CD4-positive, alpha-beta T cell treated with Interleukin-6 at 100 ng/mL for 8 hours (primary cell): Measurements from ENCODE around the gene SRC.

Experiments used
- DNase-seq: peaks from one replicate; pipeline ENCODE4 v3.0.0-alpha.2; 2020; ENCODE audit warnings: mixed read lengths, low spot score

SRC gene

DNA sequence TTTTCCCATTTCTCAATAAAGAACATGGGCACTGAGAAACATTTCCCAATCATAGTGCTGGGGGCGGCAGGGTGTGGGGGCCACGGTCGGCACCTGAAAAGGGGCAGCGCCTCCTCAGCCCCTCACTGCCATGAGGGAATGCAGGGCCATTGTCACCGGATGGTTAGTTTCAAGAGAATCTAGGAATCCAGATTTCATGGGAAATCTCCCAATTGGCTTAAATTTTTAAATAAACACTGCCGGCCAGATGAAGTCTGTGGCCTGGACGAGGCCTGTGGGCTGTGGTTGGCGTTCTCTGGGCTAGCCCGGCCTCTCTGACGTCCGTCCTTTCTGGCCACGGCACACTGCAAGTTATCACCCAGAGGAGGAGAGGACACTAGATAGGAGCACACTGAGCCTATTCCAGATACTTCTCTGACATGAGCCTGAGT, 30.9 kb upstream of the SRC start:
- no peak for DNase-seq

DNA sequence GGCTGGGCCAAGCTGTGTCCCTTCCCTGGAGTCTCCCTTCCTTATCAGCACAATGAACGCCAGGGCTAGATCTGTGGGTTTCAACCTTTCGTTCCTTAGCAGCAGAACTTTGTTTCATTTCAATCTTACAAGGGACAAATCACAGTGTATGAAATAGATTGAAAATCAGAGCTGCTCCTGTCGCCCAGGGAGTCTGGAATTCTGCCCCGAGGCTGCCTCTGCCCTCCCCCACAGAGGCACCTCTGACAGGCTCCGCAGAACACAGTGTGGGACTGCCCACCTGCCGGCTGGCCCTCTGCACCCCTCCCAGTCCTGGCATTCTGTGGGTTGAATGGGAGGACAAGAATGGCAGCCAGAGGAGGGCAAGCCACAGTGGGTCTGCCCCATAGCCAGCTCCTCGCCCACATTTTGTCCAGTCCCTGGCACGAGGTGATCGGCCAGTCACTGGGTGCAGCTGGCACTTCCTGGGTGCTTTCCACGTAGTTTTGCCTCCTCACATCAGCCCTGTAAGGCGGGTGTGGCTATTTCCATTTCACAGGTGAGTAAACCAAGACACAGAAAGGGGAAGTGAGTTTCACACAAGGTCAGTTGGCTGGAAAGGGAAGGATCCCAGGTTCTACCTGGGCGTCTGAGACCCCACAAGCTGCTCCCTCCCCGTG, 30.4 kb upstream of the SRC start:
- no peak for DNase-seq

DNA sequence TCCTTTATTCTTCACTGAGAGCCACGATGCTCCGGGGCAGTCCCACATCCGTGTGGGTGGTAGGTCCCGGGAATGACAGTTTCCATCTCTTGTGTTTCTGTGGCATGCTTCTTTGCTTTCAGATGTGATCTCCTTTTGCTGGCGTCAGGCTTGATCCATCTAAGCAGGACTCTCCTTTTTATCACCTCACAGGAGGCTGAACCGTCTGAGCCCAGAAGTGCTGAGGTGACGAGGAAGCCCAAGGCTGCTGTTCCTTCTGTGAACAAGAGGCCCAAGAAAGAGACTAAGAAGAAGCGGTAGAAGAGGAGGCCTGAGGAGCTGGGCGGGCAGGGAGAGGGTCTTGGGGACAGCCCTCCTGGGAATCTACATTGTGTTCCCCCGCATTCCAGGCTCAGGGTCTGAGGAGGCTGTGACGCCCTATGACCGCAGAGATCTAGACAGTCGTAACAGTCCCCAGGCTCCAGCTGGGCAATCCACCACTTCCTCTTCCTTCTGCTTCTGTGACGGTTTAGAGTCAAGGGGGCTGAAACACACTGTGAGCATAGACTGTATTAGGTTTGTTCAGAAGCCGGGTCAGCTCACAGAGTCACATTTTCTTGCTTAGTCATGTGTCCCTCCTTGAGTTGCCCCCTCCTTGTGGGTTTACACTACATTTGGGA, 29.7 kb upstream of the SRC start:
- DNase-seq, result no peak

- DNase-seq, result no peak
Measured at GRCh38 chr20:37316775-37317170, 29.2 kb upstream of the SRC start.

DNA sequence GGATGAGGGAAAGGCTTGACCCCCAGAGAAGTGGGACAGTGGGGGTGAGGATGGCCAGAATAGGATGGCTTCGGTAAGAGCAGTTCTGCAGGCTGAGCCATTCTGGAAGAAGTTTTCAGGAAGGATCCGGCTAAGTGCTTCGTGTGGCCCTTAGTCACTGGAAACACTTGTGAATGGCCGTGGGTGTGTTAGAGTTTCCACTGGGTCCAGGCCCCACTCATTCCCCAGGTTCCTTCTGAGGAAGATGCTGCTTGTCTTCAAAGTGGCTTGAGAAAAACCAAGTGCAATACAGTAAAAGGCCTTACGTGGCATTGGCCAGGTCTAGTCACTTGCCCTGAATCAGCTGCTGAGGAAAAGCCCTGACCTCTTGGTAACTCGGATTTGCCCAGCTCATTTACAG, 28.6 kb upstream of the SRC start:
- DNase-seq, result no peak

DNA sequence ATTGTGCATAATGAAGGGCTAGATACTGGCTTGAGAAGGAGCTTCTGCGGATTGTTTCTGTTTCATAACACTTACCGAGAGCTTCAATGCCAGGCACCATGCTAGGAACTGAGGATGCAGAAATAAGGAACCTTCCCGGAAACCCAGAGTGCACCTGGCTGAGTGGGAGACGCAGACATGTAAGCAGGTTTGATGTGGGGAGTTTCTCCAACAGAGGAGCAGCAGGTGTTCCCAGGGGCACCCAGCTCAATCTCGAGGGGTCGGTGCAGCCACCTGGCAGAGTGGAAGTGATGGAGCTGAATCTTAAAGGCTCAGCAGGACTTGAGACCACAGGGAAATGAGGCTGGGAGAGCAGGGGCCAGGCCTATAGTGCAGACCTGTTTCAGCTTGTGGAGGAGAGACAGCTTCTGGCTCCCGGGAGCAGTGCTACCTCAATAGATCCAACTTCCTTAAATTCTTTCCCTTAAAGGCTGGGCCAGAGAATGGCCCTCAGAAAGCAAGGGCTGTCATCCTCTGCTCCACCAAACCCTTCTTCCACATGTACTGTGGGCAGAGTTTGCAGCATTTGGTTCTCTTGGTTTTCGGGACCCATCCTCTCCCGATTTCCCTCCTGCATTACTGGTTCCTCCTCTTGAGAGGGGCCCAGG, 27.8 kb upstream of the SRC start:
- no peak for DNase-seq

GRCh38 chr20:37319151-37319671, 26.7 kb upstream of the SRC start:
- no peak for DNase-seq

DNA sequence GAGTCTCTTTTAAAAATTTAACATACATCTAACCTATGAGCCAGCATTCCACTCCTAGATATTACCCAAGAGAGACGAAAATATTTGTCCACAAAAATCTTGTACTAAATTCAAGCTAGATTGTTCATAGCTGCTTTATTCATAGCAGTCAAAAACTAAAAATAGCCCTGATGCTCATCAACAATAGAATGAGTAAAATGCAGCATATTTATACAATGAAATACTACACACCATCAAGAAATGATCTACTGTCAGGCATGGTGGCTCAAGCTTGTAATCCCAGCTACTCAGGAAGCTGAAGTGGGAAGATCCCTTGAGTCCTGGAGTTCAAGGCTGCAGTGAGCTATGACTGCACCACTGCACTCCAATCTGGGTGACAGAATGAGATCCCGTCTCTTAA, 22.0 kb upstream of the SRC start:
- no peak for DNase-seq

DNA sequence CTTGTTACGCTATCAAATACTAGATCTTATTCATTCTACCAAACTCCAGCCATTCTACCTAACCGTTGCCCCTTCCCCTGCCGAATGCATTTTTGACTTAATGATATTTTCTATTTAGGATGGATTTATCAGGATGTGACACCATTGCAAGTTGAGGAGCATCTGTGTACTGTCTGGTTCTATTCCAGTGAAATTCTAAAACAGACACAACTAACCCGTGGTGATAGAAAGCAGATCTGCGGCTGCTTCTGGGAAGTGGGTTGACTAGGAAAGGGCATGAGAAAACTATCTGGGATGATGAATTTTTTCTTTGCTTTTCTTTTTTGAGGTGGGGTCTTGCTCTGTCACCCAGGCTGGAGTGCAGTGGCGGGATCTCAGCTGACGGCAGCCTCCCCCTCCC, 20.7 kb upstream of the SRC start:
- no peak for DNase-seq

- DNase-seq, result no peak
Measured at GRCh38 chr20:37326666-37327065, 19.3 kb upstream of the SRC start.

DNA sequence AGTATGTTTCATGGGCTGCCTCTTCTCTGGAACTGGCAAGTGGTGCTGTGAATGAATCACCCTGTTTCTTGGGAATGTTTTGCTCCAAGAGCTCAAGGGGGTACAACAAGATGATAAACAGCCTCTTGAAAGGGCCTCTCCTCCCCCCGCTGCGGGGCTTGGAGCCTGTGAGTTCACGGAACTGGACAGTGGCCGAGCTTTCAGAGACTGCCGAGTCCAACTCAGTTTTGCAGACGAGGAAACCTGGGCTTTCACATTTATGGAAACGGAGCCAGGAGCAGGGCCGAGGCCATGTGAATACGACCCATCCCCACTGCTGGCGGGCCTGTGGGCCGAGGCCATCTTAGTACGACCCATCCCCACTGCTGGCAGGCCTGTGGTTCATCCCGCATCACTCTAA, 18.2 kb upstream of the SRC start:
- DNase-seq, result no peak

GRCh38 chr20:37328149-37328945, 17.6 kb upstream of the SRC start:
- no peak for DNase-seq

DNA sequence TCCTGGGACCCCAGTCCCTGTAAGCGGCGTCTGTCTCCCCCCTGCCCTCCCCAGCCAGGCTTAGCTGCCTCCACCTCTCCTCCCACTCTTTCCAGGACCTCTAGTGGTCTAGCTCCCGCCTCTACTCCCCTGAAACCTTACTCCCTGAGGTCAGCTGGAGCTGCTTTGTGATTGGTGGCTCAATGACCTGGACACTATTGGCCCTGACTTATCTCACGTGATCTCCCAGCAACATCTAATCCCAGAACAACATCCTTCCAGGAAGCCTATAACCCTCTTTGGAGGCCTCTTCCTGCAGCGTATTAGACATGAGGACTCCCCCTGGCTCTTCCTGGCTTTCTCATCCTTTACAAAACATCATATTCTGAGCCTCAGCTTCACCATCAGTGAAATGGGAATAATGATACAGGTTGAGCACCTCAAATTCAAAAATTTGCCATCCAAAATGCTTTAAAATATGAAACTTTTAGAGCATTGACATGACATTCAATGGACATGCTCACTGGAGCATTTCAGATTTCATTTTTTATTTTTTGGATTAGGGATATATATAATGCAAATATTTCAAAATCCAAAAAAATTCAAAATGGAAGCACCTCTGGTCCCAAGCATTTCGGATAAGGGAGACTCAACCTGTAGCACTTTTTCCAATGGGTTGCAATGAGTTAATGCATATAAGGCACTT, 16.3 kb upstream of the SRC start:
- DNase-seq, result no peak

GRCh38 chr20:37330316-37330715, 15.6 kb upstream of the SRC start:
- DNase-seq, result no peak

GRCh38 chr20:37331060-37331857, 14.7 kb upstream of the SRC start:
- DNase-seq, result no peak

DNA sequence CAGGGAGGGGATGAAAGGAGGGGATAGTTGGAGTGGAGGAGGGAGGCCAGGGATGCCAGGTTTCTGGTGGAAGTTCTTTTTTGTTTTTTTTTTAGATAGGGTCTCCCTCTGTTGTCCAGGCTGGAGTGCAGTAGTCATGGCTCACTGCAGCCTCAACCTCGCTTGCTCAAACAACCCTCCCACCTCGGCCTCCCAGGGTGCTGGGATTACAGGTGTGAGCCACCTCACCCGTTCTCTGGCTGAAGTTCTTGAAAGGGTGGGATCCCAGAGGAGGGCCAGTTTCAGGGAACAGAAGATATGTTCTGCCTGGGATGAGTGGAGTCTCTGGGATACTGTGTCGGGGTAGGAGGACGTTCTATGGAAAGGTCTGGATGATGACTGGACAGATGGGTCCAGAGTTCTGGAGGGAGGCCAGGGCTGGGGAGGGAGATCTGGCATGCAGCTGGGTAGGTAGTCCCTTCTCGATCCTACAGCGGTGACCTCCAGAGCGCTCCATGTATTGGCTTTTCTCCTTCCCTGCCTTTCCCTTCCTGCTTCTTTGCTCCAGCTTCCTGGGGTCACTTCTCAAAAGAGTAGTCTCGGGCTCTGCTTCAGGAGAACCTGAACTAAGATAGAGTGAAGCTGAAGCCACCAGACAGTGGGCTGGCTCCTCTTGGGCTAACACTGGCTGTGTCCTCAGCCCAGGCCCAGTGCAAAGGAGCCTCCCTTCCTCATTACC, 12.7 kb upstream of the SRC start:
- no peak for DNase-seq

GRCh38 chr20:37333848-37334318, 12.1 kb upstream of the SRC start:
- DNase-seq, result no peak

DNA sequence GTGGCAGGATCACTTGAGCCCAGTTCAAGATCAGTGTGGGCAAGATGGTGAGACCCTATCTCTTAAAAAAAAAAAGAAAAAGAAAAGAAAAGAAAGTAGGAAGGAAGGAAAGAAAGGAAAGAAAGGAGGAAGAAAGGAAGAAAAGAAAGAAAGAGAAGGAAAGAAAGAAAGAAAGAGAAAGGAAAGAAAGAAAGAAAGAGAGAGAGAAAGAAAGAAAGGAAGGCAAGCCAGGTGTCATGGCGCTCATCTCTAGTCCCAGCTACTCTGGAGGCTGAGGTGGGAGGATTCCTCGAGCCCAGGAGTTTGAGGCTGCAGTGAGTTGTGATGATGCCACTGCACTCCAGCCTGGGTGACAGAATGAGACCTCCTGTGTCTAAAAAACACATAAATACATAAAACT, 11.5 kb upstream of the SRC start:
- no peak for DNase-seq

DNA sequence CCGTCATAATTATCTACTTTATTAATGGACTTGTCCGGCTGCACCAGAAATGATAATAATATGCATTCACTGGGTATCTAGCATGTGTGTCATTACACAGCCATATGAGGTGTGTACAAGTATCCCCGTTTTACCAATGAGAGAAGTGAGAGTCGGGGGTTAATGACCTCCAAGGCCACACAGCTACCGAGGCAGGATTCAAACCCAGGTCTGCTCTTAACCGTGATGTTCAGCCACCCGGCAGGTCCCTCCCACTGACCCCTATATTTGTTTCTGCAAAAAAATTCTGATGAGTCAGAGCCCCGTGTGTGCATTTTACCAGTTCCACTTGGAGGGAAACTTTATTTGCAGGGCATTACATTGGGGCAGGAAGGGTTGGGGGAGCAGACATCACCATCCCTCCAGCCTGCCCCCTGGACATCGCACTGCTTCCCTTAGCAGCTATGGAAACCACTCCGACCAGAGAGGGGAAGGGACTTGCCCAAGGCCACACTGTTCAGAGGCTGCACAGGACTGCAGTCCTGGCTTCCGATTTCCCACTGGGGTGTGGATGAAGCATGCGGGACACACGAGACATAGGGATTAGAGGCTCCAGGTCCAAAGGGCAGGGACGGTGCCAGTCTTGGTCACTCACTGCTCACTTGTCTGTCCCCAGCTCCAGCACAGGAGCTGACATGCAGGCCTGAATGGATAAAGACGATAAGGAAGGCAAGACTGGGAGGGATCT, 10.1 kb upstream of the SRC start:
- no peak for DNase-seq
